ENCODE results near the gene PHTF2. TPM values are rescaled to one million over a fixed set of nuclear protein-coding genes. Genes with fewer than 3 reads are reported as not detected.
"Not testable (repeated sequence)": the region's sequence is repeated elsewhere in the genome, so short reads cannot be mapped to it uniquely, and the experiment has no call there.

The PHTF2 gene
- total RNA-seq, 2 experiments from 2014 or later: 26.9 to 62.4 TPM

DNA sequence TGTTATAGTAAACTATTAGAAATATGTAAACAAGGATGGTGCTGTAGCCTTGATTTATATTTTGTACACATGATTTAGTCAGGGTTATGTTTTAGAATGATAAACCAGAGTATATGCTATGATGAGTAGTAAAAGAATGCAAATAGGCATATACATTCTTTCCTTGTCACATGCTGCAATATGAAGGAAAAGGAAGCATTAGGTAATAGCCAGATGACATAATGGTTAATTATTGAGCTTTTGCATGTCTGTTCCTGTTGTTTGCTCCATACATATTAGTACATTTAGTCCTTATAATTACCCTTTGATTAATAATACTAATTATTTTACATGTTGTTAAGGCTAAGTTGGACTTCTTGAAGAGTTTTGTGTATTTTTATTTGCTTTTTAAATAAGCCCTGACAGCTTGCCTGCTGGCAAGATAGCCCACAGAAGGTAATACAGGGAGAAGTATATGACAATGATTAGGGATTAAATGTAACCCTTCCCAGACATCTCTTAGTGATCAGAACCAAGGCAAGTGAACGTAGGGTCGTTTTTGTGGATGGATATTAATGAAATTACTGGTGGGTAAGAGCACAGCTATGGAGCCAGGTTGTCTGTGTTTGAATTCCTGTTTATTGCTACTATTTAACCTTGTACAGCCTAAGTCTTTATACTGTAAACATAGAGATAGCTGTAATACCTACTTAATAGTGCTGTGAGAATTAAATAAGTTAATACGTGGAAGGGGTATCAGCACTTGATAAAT lies 68.4 kb downstream of the PHTF2 start:
- Histone ChIP-seq H3K4me3 (ENCODE audit: low read depth, low read length, poor library complexity, severe bottlenecking) (no peak overlapping the region), H3K4me2 (ENCODE audit: low read length) (no peak overlapping the region), H3K4me1 (ENCODE audit: insufficient read depth, low read length, poor library complexity, severe bottlenecking) (no peaks in the 10 kb centered on the region), H3K9me2 (ENCODE audit: insufficient read depth, low read length) (no peaks in the 10 kb centered on the region), H3K27ac (ENCODE audit: low read depth, low read length, poor library complexity, severe bottlenecking) (no peak overlapping the region), H4K20me1 (ENCODE audit: insufficient read depth, low read length) (peaks cover 8% of the 10 kb centered on the region; the same call in 1 of the 2 replicates), H3K36me3 (ENCODE audit: insufficient read depth, low read length) (peaks cover 39% of the 10 kb centered on the region), H3K9me3 (ENCODE audit: low read length) (no peaks in the 10 kb centered on the region; the same call in 1 of the 2 replicates), H2AFZ (ENCODE audit: low read length) (no peak overlapping the region), H3K79me2 (ENCODE audit: insufficient read depth, low read depth, low read length) (peaks cover 93% of the 10 kb centered on the region)
- POLR2A ChIA-PET: interaction anchor here (0.6 to 2.6 kb wide), 9 partner anchors 8 to 38 kb away, joined by 3 to 12 read pairs (median 4); no protein-coding TSS in a partner anchor
- no peak for DNase-seq (ENCODE audit: low spot score)
- CTCF ChIA-PET (ENCODE audit: unreplicated experiment): interaction anchor here (0.6 kb wide), 1 partner anchor 1115 kb away, joined by 3 read pairs; no protein-coding TSS in a partner anchor
- intact Hi-C loops (cut with micrococcal nuclease; ENCODE audit: unreplicated experiment): no loop called here
- BruUV-seq (replicated peaks): no TSS peak
- TF ChIP-seq, protein P1, sequence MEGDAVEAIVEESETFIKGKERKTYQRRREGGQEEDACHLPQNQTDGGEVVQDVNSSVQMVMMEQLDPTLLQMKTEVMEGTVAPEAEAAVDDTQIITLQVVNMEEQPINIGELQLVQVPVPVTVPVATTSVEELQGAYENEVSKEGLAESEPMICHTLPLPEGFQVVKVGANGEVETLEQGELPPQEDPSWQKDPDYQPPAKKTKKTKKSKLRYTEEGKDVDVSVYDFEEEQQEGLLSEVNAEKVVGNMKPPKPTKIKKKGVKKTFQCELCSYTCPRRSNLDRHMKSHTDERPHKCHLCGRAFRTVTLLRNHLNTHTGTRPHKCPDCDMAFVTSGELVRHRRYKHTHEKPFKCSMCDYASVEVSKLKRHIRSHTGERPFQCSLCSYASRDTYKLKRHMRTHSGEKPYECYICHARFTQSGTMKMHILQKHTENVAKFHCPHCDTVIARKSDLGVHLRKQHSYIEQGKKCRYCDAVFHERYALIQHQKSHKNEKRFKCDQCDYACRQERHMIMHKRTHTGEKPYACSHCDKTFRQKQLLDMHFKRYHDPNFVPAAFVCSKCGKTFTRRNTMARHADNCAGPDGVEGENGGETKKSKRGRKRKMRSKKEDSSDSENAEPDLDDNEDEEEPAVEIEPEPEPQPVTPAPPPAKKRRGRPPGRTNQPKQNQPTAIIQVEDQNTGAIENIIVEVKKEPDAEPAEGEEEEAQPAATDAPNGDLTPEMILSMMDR (conservative IDR thresholded peaks at IDR 0.05; ENCODE audit: low read length): no peak
- no peak for TF ChIP-seq EZH2phosphoT487 (IDR thresholded peaks at IDR 0.05; ENCODE audit: borderline replicate concordance, low read depth, low read length)

GRCh38 chr7:77867537-77867865 lies 68.9 kb downstream of the PHTF2 start:
- BruUV-seq (replicated peaks): no TSS peak
- Histone ChIP-seq H3K9me3 (ENCODE audit: low read length) (no peaks in the 10 kb centered on the region; the same call in 1 of the 2 replicates), H3K36me3 (ENCODE audit: insufficient read depth, low read length) (peaks cover 38% of the 10 kb centered on the region), H3K79me2 (ENCODE audit: insufficient read depth, low read depth, low read length) (peaks cover 87% of the 10 kb centered on the region), H3K9me2 (ENCODE audit: insufficient read depth, low read length) (no peaks in the 10 kb centered on the region), H3K4me2 (ENCODE audit: low read length) (no peak overlapping the region), H3K4me3 (ENCODE audit: low read depth, low read length, poor library complexity, severe bottlenecking) (no peak overlapping the region), H3K4me1 (ENCODE audit: insufficient read depth, low read length, poor library complexity, severe bottlenecking) (no peaks in the 10 kb centered on the region), H4K20me1 (ENCODE audit: insufficient read depth, low read length) (peaks cover 6% of the 10 kb centered on the region; the same call in 1 of the 2 replicates), H3K27ac (ENCODE audit: low read depth, low read length, poor library complexity, severe bottlenecking) (no peak overlapping the region), H2AFZ (ENCODE audit: low read length) (no peak overlapping the region)
- no peak for DNase-seq (ENCODE audit: low spot score)
- ChIA-PET POLR2A (interaction anchor here (0.6 to 2.6 kb wide), 9 partner anchors 8 to 38 kb away, joined by 3 to 12 read pairs (median 4); no protein-coding TSS in a partner anchor), CTCF (ENCODE audit: unreplicated experiment) (interaction anchor here (0.6 kb wide), 1 partner anchor 1114 kb away, joined by 3 read pairs; no protein-coding TSS in a partner anchor)
- no peak for TF ChIP-seq EZH2phosphoT487 (IDR thresholded peaks at IDR 0.05; ENCODE audit: borderline replicate concordance, low read depth, low read length)
- TF ChIP-seq, protein P1 (conservative IDR thresholded peaks at IDR 0.05; ENCODE audit: low read length): no peak
- intact Hi-C loops (cut with micrococcal nuclease; ENCODE audit: unreplicated experiment): no loop called here

DNA sequence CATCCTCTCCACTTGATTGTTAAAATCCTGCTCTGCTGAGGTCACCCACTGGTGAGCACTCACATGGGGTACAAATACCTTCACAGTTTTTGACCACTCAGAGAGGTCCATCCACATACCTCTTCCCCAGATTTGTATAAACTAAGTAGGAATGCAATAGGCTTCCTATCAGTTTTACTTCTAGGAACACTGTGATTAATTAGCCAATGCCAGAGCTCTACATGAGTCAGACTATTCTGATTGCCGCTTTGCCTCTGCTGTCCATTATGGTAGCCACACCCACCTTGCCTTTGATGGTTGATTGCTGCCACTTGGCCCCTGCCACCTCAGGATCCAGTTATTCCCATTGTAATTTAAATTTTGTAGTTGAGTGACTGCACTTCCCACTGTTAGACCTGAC lies 73.7 kb downstream of the PHTF2 start:
- H3K9me2 ChIP-seq (ENCODE audit: insufficient read depth, low read length); DNase-seq (ENCODE audit: low spot score); CTCF ChIA-PET (ENCODE audit: unreplicated experiment); H4K20me1 ChIP-seq (ENCODE audit: insufficient read depth, low read length); H3K4me1 ChIP-seq (ENCODE audit: insufficient read depth, low read length, poor library complexity, severe bottlenecking); BruUV-seq (replicated peaks); H2AFZ ChIP-seq (ENCODE audit: low read length); H3K4me3 ChIP-seq (ENCODE audit: low read depth, low read length, poor library complexity, severe bottlenecking); intact Hi-C loops (cut with micrococcal nuclease; ENCODE audit: unreplicated experiment); H3K27ac ChIP-seq (ENCODE audit: low read depth, low read length, poor library complexity, severe bottlenecking); H3K4me2 ChIP-seq (ENCODE audit: low read length); H3K9me3 ChIP-seq (ENCODE audit: low read length): not testable (repeated sequence)
- Histone ChIP-seq H3K79me2 (ENCODE audit: insufficient read depth, low read depth, low read length) (peaks cover 71% of the 10 kb centered on the region), H3K36me3 (ENCODE audit: insufficient read depth, low read length) (peaks cover 47% of the 10 kb centered on the region)
- POLR2A ChIA-PET: interaction anchor here (0.6 to 1.4 kb wide), 3 partner anchors 10 to 88 kb away, joined by 3 to 5 read pairs (median 4); no protein-coding TSS in a partner anchor

- H3K27ac ChIP-seq (ENCODE audit: low read depth, low read length, poor library complexity, severe bottlenecking); H3K9me2 ChIP-seq (ENCODE audit: insufficient read depth, low read length); DNase-seq (ENCODE audit: low spot score); H3K9me3 ChIP-seq (ENCODE audit: low read length); CTCF ChIA-PET (ENCODE audit: unreplicated experiment); H3K4me1 ChIP-seq (ENCODE audit: insufficient read depth, low read length, poor library complexity, severe bottlenecking); H3K4me3 ChIP-seq (ENCODE audit: low read depth, low read length, poor library complexity, severe bottlenecking); H3K4me2 ChIP-seq (ENCODE audit: low read length); BruUV-seq (replicated peaks); H4K20me1 ChIP-seq (ENCODE audit: insufficient read depth, low read length); intact Hi-C loops (cut with micrococcal nuclease; ENCODE audit: unreplicated experiment); H2AFZ ChIP-seq (ENCODE audit: low read length): not testable (repeated sequence)
- Histone ChIP-seq H3K79me2 (ENCODE audit: insufficient read depth, low read depth, low read length) (peaks cover 71% of the 10 kb centered on the region), H3K36me3 (ENCODE audit: insufficient read depth, low read length) (peaks cover 50% of the 10 kb centered on the region)
- POLR2A ChIA-PET: interaction anchor here (0.6 to 1.4 kb wide), 3 partner anchors 8 to 168 kb away, joined by 4 to 5 read pairs (median 4); no protein-coding TSS in a partner anchor
Observed at GRCh38 chr7:77873416-77874327, 75.1 kb downstream of the PHTF2 start.

All from OCI-LY7 (cell line).